ENCODE data around the gene TMEM245.

- TF ChIP-seq POLR2A (IDR thresholded peaks at IDR 0.05), result no peak
- no peak for TF ChIP-seq CTCF (IDR thresholded peaks at IDR 0.05)
Measured at GRCh38 chr9:109020113-109020512, 99.6 kb downstream of the TMEM245 start.
